ENCODE data around the gene L3HYPDH. TPM values are rescaled to one million over a fixed set of nuclear protein-coding genes. Genes with fewer than 3 reads are reported as not detected.

L3HYPDH gene
- total and polyA plus RNA-seq, 2 donors (not counting 3 experiments of a cell fraction or from before 2014, with no cell fraction given), result 26.2 to 30.2 TPM

DNA sequence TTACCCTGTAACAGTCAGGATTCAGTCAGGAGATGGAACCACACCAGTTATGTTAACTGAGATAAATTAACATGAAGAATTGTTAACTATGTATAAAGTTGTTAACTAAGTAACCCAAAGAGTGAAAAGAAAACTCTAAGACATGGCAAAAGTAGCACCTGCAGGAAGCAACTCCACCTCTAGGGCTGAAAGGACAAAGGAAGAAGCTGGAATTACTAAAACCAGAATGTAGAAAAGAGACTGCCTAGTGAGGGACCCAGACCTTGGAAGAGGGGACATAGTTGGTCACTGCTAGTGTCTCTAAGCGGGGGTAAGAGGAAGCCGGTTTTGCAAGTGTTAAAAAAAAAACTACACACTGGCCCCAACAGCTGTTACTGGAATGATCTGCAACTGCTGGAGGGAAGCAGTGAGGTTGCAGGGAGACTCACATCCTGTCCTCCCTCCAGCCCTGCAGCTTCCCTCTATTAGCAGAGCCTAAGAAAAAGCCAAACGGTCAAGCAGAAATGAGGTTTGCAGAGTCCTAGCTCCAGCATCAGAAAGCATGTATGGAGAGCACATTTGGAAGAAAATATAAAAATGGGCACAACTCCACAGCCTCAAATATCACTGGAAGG, 58.8 kb downstream of the L3HYPDH start:
- no peaks in the 10 kb centered on the region for H3K27me3 ChIP-seq (ENCODE audit: control insufficient read depth in 2 of 2, insufficient read depth in 2 of 2, low read length in 2 of 2)
- no peak overlapping the region for H3K9ac ChIP-seq (replicated peaks; ENCODE audit: extremely low read depth, insufficient read depth, low read length)
- intact Hi-C loops (cut with micrococcal nuclease), result no loop called here
- ChIA-PET POLR2A (no interaction called here), CTCF (interaction anchor here (1.0 to 1.1 kb wide), 4 partner anchors 18 to 300 kb away, joined by 3 to 8 read pairs (median 4); no protein-coding TSS in a partner anchor)
- dilution Hi-C loops (cut with MboI; ENCODE audit: extremely low pct_ligation_motif_present, low sequenced_read_pairs), result no loop called here
- H3K4me2 ChIP-seq (ENCODE audit: insufficient read depth, low read length), result no peak overlapping the region
- no peaks in the 10 kb centered on the region for H3K9me3 ChIP-seq (replicated peaks; ENCODE audit: control insufficient read depth, insufficient read depth, low read length)
- H3K9me1 ChIP-seq (replicated peaks; ENCODE audit: control insufficient read depth, extremely low read depth, insufficient read depth, low read length), result no peaks in the 10 kb centered on the region
- H3K36me3 ChIP-seq (ENCODE audit: control insufficient read depth in 2 of 2, extremely low read depth in 1 of 2, insufficient read depth in 2 of 2, low read length in 2 of 2), result no peaks in the 10 kb centered on the region
- no peak overlapping the region for H3K27ac ChIP-seq (ENCODE audit: insufficient read depth, low read depth, low read length)
- H3K4me1 ChIP-seq (ENCODE audit: control insufficient read depth, extremely low read depth, insufficient read depth, low read length), result peaks cover 11% of the 10 kb centered on the region
- peak; percentile 63 for FAIRE-seq
- DNase-seq (ENCODE audit: low read depth, low spot score), result no peak
- H3K4me3 ChIP-seq (replicated peaks in 1 of 3; ENCODE audit: insufficient read depth in 1 of 3, low read depth in 1 of 3, low read length in 3 of 3), result no peak overlapping the region
- TF ChIP-seq EZH2 (IDR thresholded peaks at IDR 0.05; ENCODE audit: borderline replicate concordance, low read depth, low read length, severe bottlenecking) (no peak), GATA2 (IDR thresholded peaks at IDR 0.05; ENCODE audit: insufficient read depth, insufficient read length, low read depth, low read length) (no peak), MYC (IDR thresholded peaks at IDR 0.05; ENCODE audit: low read depth, low read length) (no peak), FOS (IDR thresholded peaks at IDR 0.05; ENCODE audit: borderline replicate concordance, insufficient read depth, low read length) (no peak), POLR2A (IDR thresholded peaks at IDR 0.05; ENCODE audit: low read depth, low read length) (no peak), JUN (IDR thresholded peaks at IDR 0.05; ENCODE audit: borderline replicate concordance, insufficient read depth, insufficient read length, low read depth) (no peak), POLR2AphosphoS5 (IDR thresholded peaks at IDR 0.05; ENCODE audit: insufficient read depth, low read depth, low read length) (no peak), MAX (IDR thresholded peaks at IDR 0.05; ENCODE audit: insufficient read depth, insufficient read length) (no peak)
- TF ChIP-seq, protein P1, sequence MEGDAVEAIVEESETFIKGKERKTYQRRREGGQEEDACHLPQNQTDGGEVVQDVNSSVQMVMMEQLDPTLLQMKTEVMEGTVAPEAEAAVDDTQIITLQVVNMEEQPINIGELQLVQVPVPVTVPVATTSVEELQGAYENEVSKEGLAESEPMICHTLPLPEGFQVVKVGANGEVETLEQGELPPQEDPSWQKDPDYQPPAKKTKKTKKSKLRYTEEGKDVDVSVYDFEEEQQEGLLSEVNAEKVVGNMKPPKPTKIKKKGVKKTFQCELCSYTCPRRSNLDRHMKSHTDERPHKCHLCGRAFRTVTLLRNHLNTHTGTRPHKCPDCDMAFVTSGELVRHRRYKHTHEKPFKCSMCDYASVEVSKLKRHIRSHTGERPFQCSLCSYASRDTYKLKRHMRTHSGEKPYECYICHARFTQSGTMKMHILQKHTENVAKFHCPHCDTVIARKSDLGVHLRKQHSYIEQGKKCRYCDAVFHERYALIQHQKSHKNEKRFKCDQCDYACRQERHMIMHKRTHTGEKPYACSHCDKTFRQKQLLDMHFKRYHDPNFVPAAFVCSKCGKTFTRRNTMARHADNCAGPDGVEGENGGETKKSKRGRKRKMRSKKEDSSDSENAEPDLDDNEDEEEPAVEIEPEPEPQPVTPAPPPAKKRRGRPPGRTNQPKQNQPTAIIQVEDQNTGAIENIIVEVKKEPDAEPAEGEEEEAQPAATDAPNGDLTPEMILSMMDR (IDR thresholded peaks at IDR 0.05; ENCODE audit: extremely low read depth in 1 of 2, insufficient read depth in 1 of 2, low read depth in 1 of 2, low read length in 2 of 2), result no peak
- no peaks in the 10 kb centered on the region for H4K20me1 ChIP-seq (replicated peaks; ENCODE audit: control insufficient read depth, extremely low read depth, insufficient read depth, low read length)
- BruUV-seq (replicated peaks), result no TSS peak
- no peaks in the 10 kb centered on the region for H3K79me2 ChIP-seq (ENCODE audit: control insufficient read depth, insufficient read depth, low read length)
- H2AFZ ChIP-seq (ENCODE audit: low read depth, low read length), result peak overlapping the region; percentile 34

All from endothelial cell of umbilical vein (primary cell).